ENCODE results near the gene PTCH1.
A peak's percentile ranks its signal among the peaks of the same experiment; 100 is the strongest.

Gene PTCH1

DNA sequence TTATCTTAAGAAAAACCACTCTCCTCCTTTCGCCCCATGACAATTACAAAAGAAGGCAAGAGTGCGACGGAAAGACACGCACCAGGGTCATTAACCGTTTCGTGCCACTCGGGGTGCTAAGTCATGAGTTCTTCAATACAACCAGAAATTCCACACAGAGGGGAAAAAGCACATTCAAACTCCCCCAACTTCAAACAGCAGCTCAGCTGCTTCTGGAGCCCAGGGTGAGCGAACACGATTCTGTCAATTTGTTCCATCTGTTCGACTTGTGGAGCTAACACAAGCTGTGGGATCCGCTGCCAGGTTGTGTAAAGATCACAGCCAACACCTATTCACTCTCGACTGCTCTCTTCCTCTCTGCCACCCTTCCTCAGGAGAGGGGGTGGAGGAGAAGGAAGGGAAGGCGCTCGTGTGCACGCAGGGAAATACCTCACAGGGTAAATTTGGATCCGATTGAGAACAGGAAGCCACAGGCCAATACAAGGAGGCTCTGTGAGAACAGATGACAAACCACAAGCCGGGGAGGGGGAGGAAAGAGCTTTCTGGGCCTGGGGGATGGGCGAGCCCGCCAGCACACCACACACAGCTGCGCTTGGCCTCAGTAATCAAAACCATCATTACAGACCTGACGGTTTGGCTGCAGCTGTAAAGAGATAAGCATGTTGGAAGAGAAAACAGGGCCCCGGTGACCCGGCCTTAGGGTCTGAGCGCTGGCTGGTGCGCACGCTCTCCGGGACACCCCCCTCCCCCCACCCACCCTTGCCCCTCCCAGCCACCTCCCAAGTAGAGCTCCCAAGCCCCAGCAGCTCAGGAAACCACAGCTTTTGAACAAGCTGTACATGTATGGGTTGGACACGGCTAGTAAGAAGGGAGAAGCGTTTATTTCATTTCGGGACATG lies 54.3 kb downstream of the PTCH1 start:
- DNase-seq: peak; percentile 62

DNA sequence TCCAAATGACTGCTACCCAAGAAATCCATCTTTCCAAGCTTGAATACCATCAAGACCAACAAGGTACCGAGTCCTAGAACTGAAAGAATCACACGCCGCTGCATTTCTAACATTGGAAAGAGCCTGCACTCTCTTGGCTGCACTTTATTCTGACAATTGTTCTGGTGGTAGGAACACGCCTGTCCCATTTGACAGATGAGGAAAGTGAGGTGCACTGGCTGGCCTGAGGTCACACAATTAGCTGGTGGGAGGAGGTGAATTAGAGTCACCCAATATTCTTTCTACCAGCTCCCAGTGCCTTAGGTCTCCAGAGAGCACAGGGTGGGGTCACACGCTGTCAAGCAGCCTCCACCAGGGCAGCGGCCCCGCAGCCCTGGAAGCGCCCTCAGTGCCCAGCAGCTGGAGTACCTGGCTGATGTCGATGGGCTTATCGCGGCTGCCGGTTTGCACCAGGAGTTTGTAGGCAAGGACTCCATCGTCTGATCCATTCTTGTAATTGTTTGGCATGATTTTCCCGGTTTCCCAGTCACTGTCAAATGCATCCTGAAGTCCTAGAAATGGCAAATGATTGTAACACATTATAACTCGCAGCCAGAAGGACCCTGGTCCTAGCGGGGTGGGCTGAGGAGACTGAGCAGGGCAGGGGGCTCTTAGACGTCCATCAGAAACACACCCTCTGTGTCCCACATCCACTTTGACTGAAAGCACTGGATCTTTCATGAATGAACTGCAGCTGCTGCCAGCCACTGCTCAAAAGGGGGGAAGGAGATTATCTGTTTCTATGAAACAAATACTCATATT lies 55.1 kb downstream of the PTCH1 start:
- DNase-seq: no peak

DNA sequence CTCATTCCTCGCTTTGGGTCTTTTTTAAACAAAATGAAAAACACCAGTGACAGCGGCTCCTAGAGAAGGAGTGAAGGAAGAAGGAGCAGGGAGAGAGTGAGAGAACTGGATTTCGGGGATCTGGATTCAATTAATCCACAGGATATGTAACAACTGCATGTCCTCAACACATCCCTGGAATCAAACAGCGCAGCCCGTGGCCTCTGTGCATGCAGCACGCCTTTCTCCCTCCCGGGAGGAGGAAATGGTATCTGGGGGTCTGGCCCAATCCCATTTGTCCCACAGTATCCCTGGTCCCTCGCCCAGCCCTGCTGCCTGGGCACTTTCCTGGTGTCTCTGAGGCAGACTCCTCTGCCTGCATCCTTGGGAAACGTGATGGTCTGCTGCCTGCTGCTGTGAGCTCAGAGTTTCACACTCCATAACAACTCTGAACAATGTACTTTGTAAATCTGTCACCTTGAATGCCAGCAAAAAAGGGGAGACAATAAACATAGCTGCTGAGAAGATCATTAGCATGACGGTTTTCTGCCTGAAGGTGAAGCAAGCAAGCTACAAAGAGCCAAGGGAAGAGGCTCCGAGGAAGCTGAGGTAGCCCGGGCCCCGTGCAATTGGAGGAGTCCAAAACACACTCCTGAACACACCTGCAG lies 56.1 kb downstream of the PTCH1 start:
- DNase-seq: no peak

DNA sequence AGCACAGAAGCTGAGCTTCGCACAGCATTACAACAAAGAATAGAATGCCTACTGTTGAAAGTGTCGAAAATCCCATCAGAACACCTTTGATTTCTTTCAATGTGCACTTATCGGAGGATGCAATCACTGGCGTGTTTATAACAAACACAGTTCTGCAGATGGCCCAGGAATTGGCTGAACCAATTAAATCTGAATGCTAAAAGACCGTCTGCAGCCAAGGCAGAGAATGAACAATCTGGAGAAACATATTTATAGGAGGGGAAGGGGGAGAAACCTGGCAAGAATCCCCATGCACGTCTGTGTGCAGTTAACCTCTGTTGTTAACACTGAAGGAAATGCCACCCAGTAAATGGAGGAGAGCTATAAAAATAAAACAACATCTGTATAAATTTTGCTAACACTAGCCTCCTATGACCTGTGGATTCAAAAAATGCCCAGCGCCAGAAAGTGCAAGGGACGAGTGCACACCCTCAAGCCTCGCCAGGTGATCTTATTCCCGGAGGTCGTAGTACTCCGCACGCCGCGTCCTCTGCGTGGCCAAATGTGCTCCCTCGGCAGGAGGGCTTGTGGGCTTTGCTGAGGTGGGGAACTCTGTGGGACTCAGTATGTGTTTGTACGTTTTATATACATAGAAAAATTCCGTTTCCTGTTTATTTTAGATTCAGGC lies 56.8 kb downstream of the PTCH1 start:
- DNase-seq: no peak

DNA sequence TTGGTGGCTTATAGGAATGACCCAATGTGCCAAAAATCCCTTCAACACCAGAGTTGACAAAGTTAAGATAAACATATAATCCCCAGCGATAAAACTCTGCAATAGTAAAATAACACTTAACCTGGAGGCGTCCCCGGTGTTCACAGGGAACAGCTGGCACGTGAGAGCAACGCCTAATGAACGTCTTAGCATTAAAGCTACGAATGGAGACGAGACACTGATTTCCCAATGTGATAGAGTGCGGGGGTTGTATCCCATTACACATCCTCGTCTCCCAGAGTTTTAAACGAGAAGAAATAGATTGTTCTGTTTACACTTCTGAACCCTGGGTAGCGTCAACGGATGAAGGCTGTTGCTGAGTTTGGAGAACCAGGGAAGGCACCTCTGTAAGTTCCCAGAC lies 57.6 kb downstream of the PTCH1 start:
- DNase-seq: no peak

DNA sequence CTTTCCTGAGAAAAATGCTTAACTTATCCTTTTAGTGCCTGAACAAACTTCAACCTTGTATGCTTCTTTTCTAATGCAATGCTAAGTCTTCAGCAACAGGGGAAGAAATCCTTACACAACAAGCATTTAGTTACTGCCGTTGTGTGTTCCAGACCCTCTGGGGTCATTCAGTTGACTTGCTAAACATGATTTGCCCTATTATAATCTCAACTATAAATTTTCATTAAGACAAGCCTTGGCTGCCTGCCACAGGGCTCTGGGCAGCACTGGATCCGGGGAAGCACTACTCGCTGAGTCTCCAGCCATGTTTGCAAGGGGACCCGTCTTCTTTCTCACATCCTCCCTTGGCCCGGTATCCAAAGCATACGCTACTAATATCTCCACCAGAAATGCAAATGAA lies 58.1 kb downstream of the PTCH1 start:
- no peak for DNase-seq

DNA sequence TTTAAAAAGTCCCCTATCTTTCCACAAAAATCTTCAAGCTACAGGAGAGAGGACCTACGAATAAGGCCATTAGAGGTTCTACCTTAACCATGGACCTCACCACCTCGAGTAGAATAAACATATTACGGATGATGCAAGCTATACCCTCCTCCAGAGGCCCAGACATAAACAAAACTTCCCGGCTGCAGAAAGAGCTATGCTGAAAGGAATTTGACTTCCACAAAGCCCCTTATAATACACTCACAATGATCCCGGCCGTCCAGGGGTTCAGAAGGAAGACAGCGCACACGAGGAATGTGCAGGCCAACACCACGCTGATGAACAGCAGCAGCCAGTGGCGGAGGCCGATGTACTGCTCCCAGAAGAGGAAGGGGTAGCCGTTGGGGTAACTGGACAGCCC lies 59.0 kb downstream of the PTCH1 start:
- no peak for DNase-seq

DNA sequence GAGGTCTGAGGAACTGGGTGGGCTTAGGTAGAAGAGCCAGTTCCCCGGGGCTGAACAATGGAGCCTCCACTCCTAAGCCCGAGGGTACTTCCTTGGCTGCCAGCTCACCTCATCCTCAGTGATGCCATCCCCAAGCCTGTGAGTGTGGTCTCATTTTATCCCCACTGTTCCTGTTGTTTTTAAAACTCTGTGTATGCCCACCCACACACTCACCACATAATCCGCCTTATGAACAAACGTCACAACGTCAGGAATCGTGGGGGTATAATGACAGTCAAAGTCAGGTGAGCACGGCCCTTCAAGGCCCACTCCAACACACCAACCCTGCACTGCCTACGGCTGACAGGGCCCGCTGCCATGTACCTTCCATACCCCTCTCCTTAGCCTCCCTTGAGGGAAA lies 61.1 kb downstream of the PTCH1 start:
- no peak for DNase-seq

DNA sequence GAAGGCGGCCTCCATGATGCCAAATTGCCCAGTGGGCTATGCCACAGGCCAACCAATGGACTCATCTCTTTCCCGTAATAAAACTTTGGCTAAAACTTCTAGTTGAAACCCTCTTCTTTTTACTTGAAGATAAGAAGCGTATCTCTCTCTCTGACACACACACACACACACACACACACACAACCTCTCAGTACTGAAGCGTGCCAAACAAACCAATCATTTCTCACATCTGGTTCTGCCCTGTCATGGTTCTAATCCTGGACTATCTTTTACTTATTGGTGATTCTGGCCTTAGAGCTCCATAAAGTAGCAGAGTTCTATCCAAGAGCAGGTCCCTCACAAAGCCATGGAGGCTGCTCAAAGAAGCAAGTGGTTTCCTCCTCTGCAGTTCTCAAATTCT lies 64.6 kb downstream of the PTCH1 start:
- no peak for DNase-seq

DNA sequence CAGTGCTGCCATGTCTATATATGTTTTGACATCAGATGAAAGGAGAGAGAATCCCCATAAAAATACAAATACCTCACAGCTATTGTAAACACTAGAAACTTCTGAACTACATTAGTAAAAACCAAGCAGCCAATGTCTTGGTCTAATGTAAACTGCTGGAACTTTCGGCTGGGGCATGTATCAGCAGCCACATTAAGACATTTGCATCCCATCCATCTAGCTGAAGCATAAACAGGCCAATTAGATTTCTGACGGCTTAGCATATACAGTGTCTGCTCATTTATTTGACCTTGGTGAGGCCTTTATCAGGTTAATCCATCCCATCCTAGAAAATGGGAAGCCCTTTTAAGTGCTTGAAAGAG lies 65.7 kb downstream of the PTCH1 start:
- DNase-seq: no peak

DNA sequence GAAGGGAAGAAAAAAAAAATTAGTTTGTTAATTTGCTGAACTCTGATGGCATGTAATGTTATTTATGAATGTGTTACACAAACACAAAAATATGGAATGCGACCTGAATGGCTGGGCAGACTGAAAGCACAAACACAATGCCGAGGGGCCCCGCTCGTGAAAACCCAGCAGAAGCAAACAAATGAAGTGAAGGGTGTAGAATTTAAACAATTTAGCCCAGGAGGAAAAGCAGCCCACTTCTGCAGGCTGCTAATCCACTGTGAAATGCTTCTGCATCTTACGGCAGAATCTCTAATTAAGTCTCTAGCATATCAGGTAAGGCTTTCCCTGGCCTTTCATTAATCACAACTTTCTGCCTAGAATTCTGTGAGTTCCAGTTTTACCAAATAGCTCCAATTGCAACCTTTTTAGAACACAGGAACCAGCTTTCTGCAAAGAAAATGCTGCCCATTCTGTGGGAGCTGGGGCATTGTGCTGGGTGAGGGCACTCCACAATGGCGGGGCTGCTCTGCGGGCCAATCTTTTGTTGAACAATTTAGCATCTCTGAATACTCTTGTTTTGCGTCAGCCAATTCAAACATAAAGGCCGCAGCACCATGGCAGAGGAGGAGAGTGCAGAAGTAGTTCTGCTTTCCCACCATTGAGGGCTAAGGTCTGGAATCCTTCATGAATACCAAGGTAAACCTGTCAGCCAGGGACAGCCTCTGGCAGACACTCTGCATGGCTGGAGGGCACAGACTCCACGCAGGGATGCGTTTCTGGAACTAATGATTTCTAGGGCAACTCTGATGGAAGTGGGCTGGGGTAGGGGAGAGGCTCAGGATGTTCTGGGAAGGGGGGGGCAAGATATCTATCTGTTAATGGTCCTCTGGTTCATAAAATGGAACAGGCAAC lies 66.4 kb downstream of the PTCH1 start:
- DNase-seq: no peak

DNA sequence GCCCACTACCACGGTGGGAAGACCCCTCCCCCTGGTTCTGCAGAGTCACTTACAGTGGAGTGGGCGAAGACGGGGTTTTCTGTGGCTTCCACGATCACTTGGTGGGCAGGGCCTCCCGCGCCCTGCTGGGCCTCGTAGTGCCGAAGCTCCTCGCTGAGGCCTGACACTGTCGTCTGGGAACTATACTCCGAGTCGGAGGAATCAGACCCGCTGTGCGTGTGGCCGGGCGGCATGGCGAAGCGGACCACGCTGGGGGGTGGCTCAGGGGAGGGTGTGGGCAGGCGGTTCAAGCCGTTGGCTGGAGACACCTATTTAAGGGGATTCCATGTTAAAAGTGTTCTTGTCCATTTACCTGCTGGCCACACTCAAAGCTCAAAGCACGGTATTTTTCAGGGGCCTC lies 67.8 kb downstream of the PTCH1 start:
- no peak for DNase-seq

DNA sequence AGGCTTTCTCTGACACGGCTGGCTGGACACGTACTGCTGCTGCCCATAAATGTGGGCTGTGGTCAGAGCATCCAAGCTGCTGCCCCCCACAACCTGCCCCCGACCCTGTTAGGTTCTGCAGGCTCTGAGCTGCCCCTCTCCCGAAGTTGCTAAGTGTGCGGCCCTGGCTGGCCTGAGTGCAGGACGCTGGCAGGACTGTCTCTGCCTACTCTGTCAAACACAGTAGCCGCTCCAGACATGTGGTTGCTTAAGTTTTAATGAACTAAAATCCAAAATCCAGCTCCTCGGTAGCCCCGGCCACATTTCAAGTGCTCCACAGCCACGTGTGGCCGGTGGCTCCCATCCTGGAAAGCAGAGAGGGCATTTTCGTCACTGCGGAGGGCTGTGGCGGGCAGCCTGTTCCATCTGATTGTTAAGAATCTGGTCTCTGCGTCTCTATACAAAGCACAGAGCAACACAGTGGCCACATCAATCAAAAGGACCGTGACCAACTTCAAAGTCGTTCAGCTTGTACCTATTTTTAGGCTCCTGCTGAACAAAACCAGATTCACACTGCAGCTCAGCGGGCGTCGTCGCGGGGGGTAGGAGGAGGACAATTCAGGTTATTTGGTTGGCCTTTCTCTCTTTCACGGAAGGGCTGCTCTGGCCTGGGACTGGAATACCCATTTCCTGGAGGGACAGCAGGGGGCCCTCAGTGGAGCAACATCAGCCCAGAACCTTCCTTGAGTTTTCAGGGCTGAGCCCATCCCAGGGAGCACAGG lies 68.9 kb downstream of the PTCH1 start:
- no peak for DNase-seq

DNA sequence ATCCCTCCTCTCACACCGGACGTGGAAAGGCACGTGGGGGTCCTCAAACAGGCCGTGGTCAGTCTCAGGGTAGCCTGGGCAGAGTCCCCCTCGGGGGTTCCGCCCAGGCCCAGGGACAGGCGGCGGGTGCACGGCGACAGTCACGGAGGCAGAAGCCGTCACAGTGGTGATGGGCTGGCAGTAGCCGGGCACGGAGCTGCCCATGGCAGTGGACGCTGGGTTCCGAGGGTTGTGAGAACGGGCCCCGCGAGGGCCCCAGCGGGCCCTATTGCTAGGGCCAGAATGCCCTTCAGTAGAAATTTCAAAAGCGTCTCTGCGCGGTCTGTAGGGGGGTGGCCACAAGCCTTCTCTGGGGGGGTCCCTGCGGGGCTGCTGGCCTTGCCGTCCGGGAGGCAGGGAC lies 69.8 kb downstream of the PTCH1 start:
- DNase-seq: no peak

DNA sequence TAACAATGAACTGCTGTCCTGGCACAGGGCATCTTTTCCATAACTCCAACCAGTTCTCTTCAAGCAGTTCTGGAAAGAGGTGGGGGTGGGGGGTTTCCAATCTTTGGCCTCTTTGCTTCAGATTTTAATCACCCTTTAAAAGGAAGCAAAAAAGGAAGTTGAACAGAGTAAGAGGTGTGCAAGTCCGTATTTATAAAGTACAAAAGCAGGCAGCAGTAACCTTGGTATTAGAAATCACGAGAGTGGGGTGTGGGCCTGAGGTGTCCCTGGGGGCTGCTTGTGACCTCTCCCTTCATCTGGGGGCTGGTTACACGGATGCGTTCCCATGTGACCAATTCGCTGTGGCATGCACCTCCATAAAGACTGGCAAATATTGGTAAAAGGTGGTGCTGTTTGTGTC lies 70.5 kb downstream of the PTCH1 start:
- DNase-seq: no peak

DNA sequence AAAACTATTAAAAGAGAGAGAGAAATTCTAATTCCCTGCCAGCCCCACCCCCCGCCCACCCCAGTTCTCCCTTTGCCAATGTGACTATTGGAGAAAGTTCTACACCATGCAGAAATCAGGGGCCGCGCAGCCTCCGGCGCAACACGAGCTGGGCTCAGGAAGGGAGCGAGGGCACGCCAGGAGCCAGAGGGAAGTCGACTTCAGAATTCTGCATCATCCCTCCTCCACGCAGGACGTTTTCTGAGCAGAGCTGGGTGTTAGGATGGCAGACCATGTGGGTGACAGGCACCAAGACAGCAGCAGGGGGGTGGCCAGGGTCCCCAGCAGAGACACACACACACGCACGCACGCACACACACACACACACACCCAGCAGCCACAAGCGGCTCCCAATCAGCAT lies 72.6 kb downstream of the PTCH1 start:
- DNase-seq: no peak

DNA sequence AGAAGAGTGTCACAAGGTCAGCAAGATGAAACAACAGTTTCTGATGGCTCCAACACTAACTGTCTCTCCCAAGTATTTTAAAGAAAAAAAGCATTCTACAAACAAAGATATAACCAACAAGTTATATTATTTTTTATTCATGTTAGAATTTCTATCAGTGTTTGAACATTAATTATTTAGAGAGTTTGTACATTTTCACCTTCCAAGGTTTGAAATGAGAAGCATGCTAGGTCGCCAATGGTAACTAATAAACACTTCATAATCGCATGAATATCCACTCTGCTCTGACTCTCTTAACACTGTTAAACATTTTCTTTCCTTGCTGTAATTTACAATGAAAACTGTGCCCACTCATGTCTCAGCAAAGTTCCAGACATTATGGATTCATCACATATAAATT lies 73.5 kb downstream of the PTCH1 start:
- DNase-seq: no peak

DNA sequence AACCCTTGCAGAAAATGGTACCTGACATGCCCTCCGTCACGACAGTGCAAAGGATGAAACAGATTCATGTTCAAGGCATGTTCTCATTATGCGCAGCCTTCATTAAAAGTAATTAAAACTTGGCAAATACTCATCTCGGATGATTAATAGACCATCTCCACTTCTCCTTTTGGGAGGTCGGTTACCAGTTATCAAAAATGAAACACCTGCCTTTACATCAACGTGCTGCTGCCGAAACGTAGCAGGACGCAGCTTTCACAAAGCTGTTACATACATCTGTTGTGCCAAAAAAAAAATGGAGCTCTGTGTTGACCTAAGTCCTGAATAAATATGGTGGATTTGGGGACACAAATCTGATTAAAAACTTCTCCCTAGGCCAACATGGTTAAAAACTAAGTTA lies 75.7 kb downstream of the PTCH1 start:
- no peak for DNase-seq

DNA sequence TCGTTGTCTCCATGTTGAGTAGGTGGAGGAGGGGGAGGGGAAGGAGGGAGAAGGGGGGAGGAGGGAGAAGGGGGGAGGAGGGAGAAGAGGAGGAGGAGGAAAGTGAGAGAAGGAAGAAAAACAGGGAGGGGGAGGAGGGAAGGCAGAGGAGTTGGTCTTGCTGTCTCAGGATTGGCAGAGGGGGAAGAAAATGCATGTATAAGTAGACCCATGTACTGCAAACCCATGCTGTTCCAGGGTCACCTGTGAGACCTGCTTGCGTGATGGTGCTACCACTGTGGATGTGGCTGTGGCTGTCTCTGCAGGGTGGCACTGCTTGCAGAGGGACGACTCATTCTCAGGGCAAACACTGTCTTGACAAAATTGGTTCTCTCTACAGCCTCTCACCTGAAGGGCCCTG lies 76.3 kb downstream of the PTCH1 start:
- DNase-seq: no peak

DNA sequence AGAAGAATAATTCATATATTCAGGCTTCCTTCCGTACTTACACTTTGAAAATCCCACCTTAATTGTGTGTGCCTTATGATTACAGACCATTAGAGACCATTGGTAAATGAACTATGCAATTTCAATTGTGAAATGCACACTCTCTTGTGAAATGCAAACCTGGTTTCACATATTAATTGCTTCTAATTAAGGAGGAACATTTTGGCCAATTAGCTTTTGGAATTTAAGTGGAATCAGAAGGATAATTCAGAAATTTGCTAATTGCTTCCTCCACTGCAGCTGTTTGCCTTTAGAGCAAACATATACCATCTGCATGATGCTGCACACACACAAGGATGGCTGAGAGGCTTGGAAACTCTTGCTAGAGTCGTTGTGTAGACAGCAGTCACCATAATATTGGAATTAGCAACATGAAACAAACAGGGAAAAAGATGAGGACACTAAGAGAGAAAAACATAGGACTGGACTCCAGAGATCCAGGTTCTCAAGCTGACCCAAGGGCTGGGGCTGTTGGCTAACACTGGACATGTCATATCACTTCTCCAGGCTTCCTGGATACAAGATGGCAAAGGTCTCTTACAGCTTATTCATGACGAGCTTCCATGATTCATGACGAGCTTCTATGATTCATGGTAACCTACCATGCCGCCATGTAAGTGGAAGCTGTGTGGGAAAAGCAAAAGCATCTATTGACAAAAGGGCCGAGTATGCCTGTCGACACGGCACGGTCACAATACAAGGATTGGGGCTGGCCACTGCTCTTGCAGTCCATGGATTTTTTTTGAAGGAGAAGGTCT lies 78.0 kb downstream of the PTCH1 start:
- DNase-seq: no peak

DNA sequence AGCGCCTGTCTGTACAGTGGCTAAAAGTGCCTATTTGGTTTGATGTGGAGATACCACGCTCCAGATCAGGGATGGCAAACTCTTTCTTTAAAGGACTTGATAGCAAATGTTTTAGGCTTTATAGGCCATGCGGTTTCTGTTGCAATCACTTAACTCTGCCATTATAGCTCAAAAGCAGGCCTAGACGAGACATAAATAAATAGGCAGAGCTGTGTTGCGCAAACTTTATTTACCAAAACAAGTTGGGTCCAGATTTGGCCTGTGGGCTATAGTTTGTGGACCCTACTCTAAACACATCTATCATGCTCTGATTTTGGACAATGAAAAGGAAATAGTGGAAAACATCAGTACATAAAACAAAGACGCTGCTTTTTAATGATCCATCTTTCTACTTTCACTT lies 79.2 kb downstream of the PTCH1 start:
- no peak for DNase-seq
